ENCODE measurements around the gene MACF1.

The MACF1 gene

DNA sequence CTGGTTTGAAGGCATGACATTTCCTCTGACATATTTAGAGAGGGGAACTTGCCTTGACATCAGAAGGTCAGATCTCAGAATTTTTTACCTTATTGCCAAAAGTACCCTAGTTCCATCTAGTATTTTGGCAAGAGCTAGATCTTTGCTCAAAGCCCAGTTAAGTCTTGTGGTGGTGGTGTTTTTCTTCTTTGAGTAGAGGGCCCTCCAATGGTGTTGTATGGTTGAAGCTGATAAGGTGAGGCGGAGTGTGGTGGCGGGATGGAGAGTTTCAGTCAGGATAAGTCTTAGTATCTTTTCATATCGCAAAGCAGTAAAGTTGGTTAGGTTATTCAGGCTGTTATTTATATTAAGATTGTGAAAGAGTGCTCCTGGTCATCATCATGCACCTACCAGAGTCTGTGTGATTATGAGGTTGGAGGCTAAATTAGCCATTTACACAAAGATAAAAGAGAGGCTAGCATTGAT is 20.1 kb upstream of the MACF1 start:
- H3K4me2 ChIP-seq (ENCODE audit: low read length), result no peak overlapping the region
- 100% methylated on average over 2 of the region's 3 CpGs for WGBS (ENCODE audit: extremely low coverage, insufficient coverage, insufficient read length)
- H2BK120ac ChIP-seq (ENCODE audit: insufficient read depth, low read length, poor library complexity), result peak overlapping the region; percentile 70
- peak overlapping the region; percentile 80 for H2AK5ac ChIP-seq (ENCODE audit: low read length)
- H3K79me1 ChIP-seq (ENCODE audit: low read length), result peaks cover 18% of the 10 kb centered on the region
- peak overlapping the region; percentile 66 for H3K14ac ChIP-seq (ENCODE audit: low read length)
- no peak overlapping the region for H2AFZ ChIP-seq (ENCODE audit: insufficient read depth, low read length, poor library complexity)
- no peaks in the 10 kb centered on the region for H3K36me3 ChIP-seq (ENCODE audit: control insufficient read depth in 1 of 2, insufficient read depth in 2 of 2, low read length in 2 of 2)
- H3K79me2 ChIP-seq (ENCODE audit: control insufficient read depth, insufficient read depth, low read length, poor library complexity), result peaks cover 13% of the 10 kb centered on the region
- no peak overlapping the region for H3K23ac ChIP-seq (ENCODE audit: low read length)
- no peaks in the 10 kb centered on the region for H3K9me3 ChIP-seq (ENCODE audit: insufficient read depth, low read depth, low read length)
- no peak overlapping the region for H3K4me3 ChIP-seq (ENCODE audit: low read depth, low read length)
- peak overlapping the region; percentile 51 for H4K8ac ChIP-seq (ENCODE audit: low read depth, low read length)
- H3K9ac ChIP-seq (ENCODE audit: low read length), result no peak overlapping the region
- no peaks in the 10 kb centered on the region for H3K27me3 ChIP-seq (ENCODE audit: insufficient read depth, low read length)
- peak overlapping the region; percentile 58 for H4K91ac ChIP-seq (ENCODE audit: low read depth, low read length)
- H2BK12ac ChIP-seq (ENCODE audit: low read length), result peak overlapping the region; percentile 60
- peak overlapping the region; percentile 89 for H3K4ac ChIP-seq (ENCODE audit: low read depth, low read length)
- H3K18ac ChIP-seq (ENCODE audit: low read length), result peak overlapping the region; percentile 91
- H3K27ac ChIP-seq (ENCODE audit: low read depth, low read length), result peak overlapping the region; percentile 38
- no peak for DNase-seq
- H3K4me1 ChIP-seq (ENCODE audit: control insufficient read depth in 1 of 2, insufficient read depth in 2 of 2, low read length in 2 of 2), result peaks cover 13 to 20% of the 10 kb centered on the region in 2 experiments
- H4K12ac ChIP-seq (ENCODE audit: low read depth, low read length), result no peak overlapping the region
- peak overlapping the region; percentile 41 for H2BK5ac ChIP-seq (ENCODE audit: low read depth, low read length, poor library complexity)

DNA sequence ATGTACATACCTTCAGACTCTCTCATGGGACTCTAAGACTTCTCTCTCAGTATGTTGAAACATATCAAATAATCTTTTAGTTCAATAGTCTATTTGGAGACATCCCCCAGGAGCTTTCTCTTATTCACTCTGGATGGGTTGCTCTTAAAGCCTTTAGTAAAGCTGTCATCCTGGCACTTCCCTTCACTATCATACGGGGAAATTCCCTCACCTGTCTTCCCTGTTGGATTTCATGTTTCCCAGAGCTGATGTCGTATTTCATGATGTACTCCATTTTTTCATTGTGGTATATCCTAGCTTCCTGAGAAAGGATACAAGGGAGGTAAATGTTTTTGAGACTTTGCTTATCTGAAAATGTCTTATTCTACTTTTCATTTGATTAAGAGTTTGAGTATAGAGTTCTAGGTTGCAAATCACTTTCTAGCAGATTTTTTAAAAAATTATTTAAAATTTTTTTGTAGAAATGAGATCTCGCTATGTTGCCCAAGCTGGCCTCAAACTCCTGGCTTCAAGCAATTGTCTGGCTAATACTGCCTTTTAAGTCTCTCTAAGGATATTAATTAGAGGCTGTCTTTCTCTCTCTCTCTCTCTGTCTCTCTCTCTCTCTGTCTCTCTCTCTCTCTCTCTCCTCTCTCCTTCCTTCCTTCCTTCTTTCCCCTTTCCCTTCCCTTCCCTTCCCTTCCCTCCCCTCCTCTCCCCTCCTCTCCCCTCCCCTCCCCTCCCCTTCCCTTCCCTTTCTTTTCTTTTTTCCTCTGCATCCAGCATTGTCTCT is 17.0 kb upstream of the MACF1 start:
- no peak for DNase-seq
- no peaks in the 10 kb centered on the region for H3K9me3 ChIP-seq (ENCODE audit: insufficient read depth, low read depth, low read length)
- no peak overlapping the region for H3K27ac ChIP-seq (ENCODE audit: low read depth, low read length)
- H4K8ac ChIP-seq (ENCODE audit: low read depth, low read length), result no peak overlapping the region
- no peak overlapping the region for H3K23ac ChIP-seq (ENCODE audit: low read length)
- peaks cover 19% of the 10 kb centered on the region for H3K79me2 ChIP-seq (ENCODE audit: control insufficient read depth, insufficient read depth, low read length, poor library complexity)
- H2AFZ ChIP-seq (ENCODE audit: insufficient read depth, low read length, poor library complexity), result no peak overlapping the region
- no peak overlapping the region for H2BK120ac ChIP-seq (ENCODE audit: insufficient read depth, low read length, poor library complexity)
- no CpG with 5 or more reads among the region's 3 CpGs for WGBS (ENCODE audit: extremely low coverage, insufficient coverage, insufficient read length)
- peaks cover 24% of the 10 kb centered on the region for H3K79me1 ChIP-seq (ENCODE audit: low read length)
- H3K4me1 ChIP-seq (ENCODE audit: control insufficient read depth in 1 of 2, insufficient read depth in 2 of 2, low read length in 2 of 2), result peaks cover 24 to 31% of the 10 kb centered on the region in 2 experiments
- no peak overlapping the region for H3K4me3 ChIP-seq (ENCODE audit: low read depth, low read length)
- H3K27me3 ChIP-seq (ENCODE audit: insufficient read depth, low read length), result no peaks in the 10 kb centered on the region
- no peaks in the 10 kb centered on the region for H3K36me3 ChIP-seq (ENCODE audit: control insufficient read depth in 1 of 2, insufficient read depth in 2 of 2, low read length in 2 of 2)
- no peak overlapping the region for H2BK5ac ChIP-seq (ENCODE audit: low read depth, low read length, poor library complexity)
- no peak overlapping the region for H3K18ac ChIP-seq (ENCODE audit: low read length)
- H4K12ac ChIP-seq (ENCODE audit: low read depth, low read length), result no peak overlapping the region
- no peak overlapping the region for H2AK5ac ChIP-seq (ENCODE audit: low read length)
- no peak overlapping the region for H3K14ac ChIP-seq (ENCODE audit: low read length)
- H2BK12ac ChIP-seq (ENCODE audit: low read length), result no peak overlapping the region
- peak overlapping the region; percentile 75 for H3K4ac ChIP-seq (ENCODE audit: low read depth, low read length)
- H3K4me2 ChIP-seq (ENCODE audit: low read length), result no peak overlapping the region
- no peak overlapping the region for H4K91ac ChIP-seq (ENCODE audit: low read depth, low read length)
- no peak overlapping the region for H3K9ac ChIP-seq (ENCODE audit: low read length)

DNA sequence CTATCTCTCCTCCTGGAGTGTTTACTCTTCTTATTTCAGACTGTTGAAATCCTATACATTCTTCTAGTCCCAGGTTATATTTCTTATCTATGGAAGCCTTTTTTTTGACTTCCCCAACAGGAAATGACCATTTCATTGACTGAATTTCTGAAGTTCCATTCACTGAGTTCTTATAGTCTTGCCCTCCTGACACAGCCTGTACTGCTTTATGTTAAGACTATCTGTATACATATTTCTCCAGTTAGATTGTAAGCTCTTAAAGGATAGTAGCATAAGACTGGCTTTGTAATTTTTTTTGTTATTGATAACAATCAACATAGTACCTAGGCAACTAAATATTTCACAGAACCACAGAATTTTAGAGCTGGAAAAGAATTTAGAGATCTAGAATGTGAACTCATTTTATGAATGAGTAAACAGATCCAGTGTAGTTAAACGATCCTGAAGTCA is 14.9 kb upstream of the MACF1 start:
- no peaks in the 10 kb centered on the region for H3K27me3 ChIP-seq (ENCODE audit: insufficient read depth, low read length)
- no peaks in the 10 kb centered on the region for H3K36me3 ChIP-seq (ENCODE audit: control insufficient read depth in 1 of 2, insufficient read depth in 2 of 2, low read length in 2 of 2)
- H3K14ac ChIP-seq (ENCODE audit: low read length), result no peak overlapping the region
- H2BK5ac ChIP-seq (ENCODE audit: low read depth, low read length, poor library complexity), result no peak overlapping the region
- no peak overlapping the region for H4K8ac ChIP-seq (ENCODE audit: low read depth, low read length)
- DNase-seq, result peak; percentile 68 to 94
- no peak overlapping the region for H3K4ac ChIP-seq (ENCODE audit: low read depth, low read length)
- no peak overlapping the region for H3K4me3 ChIP-seq (ENCODE audit: low read depth, low read length)
- no peak overlapping the region for H4K91ac ChIP-seq (ENCODE audit: low read depth, low read length)
- H4K12ac ChIP-seq (ENCODE audit: low read depth, low read length), result no peak overlapping the region
- H3K27ac ChIP-seq (ENCODE audit: low read depth, low read length), result peak overlapping the region; percentile 85
- H3K9me3 ChIP-seq (ENCODE audit: insufficient read depth, low read depth, low read length), result no peaks in the 10 kb centered on the region
- H3K18ac ChIP-seq (ENCODE audit: low read length), result no peak overlapping the region
- H2AFZ ChIP-seq (ENCODE audit: insufficient read depth, low read length, poor library complexity), result no peak overlapping the region
- H3K4me1 ChIP-seq (ENCODE audit: control insufficient read depth in 1 of 2, insufficient read depth in 2 of 2, low read length in 2 of 2), result peaks cover 19 to 25% of the 10 kb centered on the region in 2 experiments
- no peak overlapping the region for H3K9ac ChIP-seq (ENCODE audit: low read length)
- no peak overlapping the region for H3K23ac ChIP-seq (ENCODE audit: low read length)
- H2AK5ac ChIP-seq (ENCODE audit: low read length), result no peak overlapping the region
- peaks cover 26% of the 10 kb centered on the region for H3K79me1 ChIP-seq (ENCODE audit: low read length)
- H2BK120ac ChIP-seq (ENCODE audit: insufficient read depth, low read length, poor library complexity), result no peak overlapping the region
- no peak overlapping the region for H3K4me2 ChIP-seq (ENCODE audit: low read length)
- no CpG with 5 or more reads among the region's 1 CpG for WGBS (ENCODE audit: extremely low coverage, insufficient coverage, insufficient read length)
- H2BK12ac ChIP-seq (ENCODE audit: low read length), result no peak overlapping the region
- peaks cover 18% of the 10 kb centered on the region for H3K79me2 ChIP-seq (ENCODE audit: control insufficient read depth, insufficient read depth, low read length, poor library complexity)

DNA sequence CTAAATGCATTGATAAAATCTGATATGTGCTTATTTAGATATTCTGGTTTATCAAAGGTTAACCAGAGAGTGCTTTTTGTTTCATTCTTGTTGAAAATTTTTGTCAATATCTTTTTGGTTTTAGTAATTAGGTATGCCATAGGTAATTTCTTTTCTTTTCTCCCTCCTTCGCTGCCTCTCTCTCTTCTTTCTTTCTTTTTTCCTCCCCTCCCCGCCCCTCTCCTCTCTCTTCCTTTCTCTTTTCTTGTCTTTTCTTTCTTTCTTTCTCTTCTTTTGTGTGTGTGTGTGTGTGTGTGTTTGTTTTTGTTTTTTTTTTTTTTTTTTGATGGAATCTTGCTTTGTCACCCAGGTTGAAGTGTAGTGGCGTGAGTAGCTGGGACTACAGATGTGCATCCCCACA is 14.4 kb upstream of the MACF1 start:
- H4K8ac ChIP-seq (ENCODE audit: low read depth, low read length), result peak overlapping the region; percentile 47
- H3K23ac ChIP-seq (ENCODE audit: low read length), result no peak overlapping the region
- H4K91ac ChIP-seq (ENCODE audit: low read depth, low read length), result peak overlapping the region; percentile 83
- no peak overlapping the region for H2BK12ac ChIP-seq (ENCODE audit: low read length)
- H3K18ac ChIP-seq (ENCODE audit: low read length), result no peak overlapping the region
- H3K4me3 ChIP-seq (ENCODE audit: low read depth, low read length), result no peak overlapping the region
- H3K79me2 ChIP-seq (ENCODE audit: control insufficient read depth, insufficient read depth, low read length, poor library complexity), result peaks cover 18% of the 10 kb centered on the region
- H3K9ac ChIP-seq (ENCODE audit: low read length), result no peak overlapping the region
- H3K79me1 ChIP-seq (ENCODE audit: low read length), result peaks cover 25% of the 10 kb centered on the region
- peak overlapping the region; percentile 79 for H2BK5ac ChIP-seq (ENCODE audit: low read depth, low read length, poor library complexity)
- H3K27ac ChIP-seq (ENCODE audit: low read depth, low read length), result peak overlapping the region; percentile 81
- no peaks in the 10 kb centered on the region for H3K9me3 ChIP-seq (ENCODE audit: insufficient read depth, low read depth, low read length)
- no peaks in the 10 kb centered on the region for H3K27me3 ChIP-seq (ENCODE audit: insufficient read depth, low read length)
- H3K14ac ChIP-seq (ENCODE audit: low read length), result peak overlapping the region; percentile 66
- peak overlapping the region; percentile 43 for H4K12ac ChIP-seq (ENCODE audit: low read depth, low read length)
- H3K4me1 ChIP-seq (ENCODE audit: control insufficient read depth in 1 of 2, insufficient read depth in 2 of 2, low read length in 2 of 2), result peaks cover 16 to 25% of the 10 kb centered on the region in 2 experiments
- no peak for DNase-seq
- peak overlapping the region; percentile 76 for H2BK120ac ChIP-seq (ENCODE audit: insufficient read depth, low read length, poor library complexity)
- no peak overlapping the region for H2AFZ ChIP-seq (ENCODE audit: insufficient read depth, low read length, poor library complexity)
- no CpG with 5 or more reads among the region's 3 CpGs for WGBS (ENCODE audit: extremely low coverage, insufficient coverage, insufficient read length)
- no peak overlapping the region for H3K4me2 ChIP-seq (ENCODE audit: low read length)
- peak overlapping the region; percentile 79 for H2AK5ac ChIP-seq (ENCODE audit: low read length)
- no peaks in the 10 kb centered on the region for H3K36me3 ChIP-seq (ENCODE audit: control insufficient read depth in 1 of 2, insufficient read depth in 2 of 2, low read length in 2 of 2)
- H3K4ac ChIP-seq (ENCODE audit: low read depth, low read length), result peak overlapping the region; percentile 96
